Brain microvascular endothelial cell (primary cell): ENCODE data around the gene TCF7L2.

ENCODE experiments used
- DNase-seq: peaks from one replicate; pipeline ENCODE4 v3.0.0-alpha.2; 2020
- H3K27ac ChIP-seq: fragments of 250-450 bp; sonication (Bioruptor Pico); 2 replicates; pipeline ENCODE4 v1.5.1; 2020; ENCODE audit warnings: mild to moderate bottlenecking, moderate library complexity
- H3K27me3 ChIP-seq: fragments of 250-450 bp; sonication (Bioruptor Pico); replicated peaks from 2 replicates; pipeline ENCODE4 v1.5.1; 2020; ENCODE audit warnings: mild to moderate bottlenecking
- H3K36me3 ChIP-seq: fragments of 250-450 bp; sonication (Bioruptor Pico); replicated peaks from 2 replicates; pipeline ENCODE4 v1.5.1; 2020; ENCODE audit warnings: mild to moderate bottlenecking
- H3K4me3 ChIP-seq: 2 replicates; pipeline ENCODE4 v1.5.1; 2011; ENCODE audit warnings: low read depth, mild to moderate bottlenecking, control low read depth, low read length, moderate library complexity
- CTCF ChIP-seq: IDR thresholded peaks from 2 replicates; pipeline ENCODE4 v1.5.1; 2011; ENCODE audit warnings: low read depth, mild to moderate bottlenecking, moderate library complexity, low read length, control low read depth, inconsistent platforms; ENCODE audit errors: missing control alignments
- in situ Hi-C: cut with HindIII; loops from 2 replicates; pipeline ENCODE4 v1.10.0; 2017; ENCODE audit warnings: low sequenced_read_pairs, low pct_ligation_motif_present

Gene TCF7L2

GRCh38 chr10:113007821-113008220 lies 57.8 kb downstream of the TCF7L2 start:
- TF ChIP-seq CTCF: no peak
- no peak overlapping the region for H3K4me3 ChIP-seq
- H3K27me3 ChIP-seq: no peaks in the 10 kb centered on the region
- H3K36me3 ChIP-seq: no peaks in the 10 kb centered on the region
- in situ Hi-C loops: no loop called here
- no peak overlapping the region for H3K27ac ChIP-seq
- DNase-seq: no peak

- DNase-seq: no peak
- H3K36me3 ChIP-seq: no peaks in the 10 kb centered on the region
- H3K4me3 ChIP-seq: no peak overlapping the region
- in situ Hi-C loops: no loop called here
- no peaks in the 10 kb centered on the region for H3K27me3 ChIP-seq
- no peak for TF ChIP-seq CTCF
- H3K27ac ChIP-seq: no peak overlapping the region
Measured at GRCh38 chr10:113011592-113012374, 61.7 kb downstream of the TCF7L2 start.

- Histone ChIP-seq H3K36me3 (no peaks in the 10 kb centered on the region), H3K27me3 (no peaks in the 10 kb centered on the region), H3K4me3 (no peak overlapping the region), H3K27ac (no peak overlapping the region)
- in situ Hi-C loops: no loop called here
- TF ChIP-seq CTCF: no peak
- no peak for DNase-seq
Measured at GRCh38 chr10:113015201-113015600, 65.2 kb downstream of the TCF7L2 start.

GRCh38 chr10:113017376-113017775 lies 67.3 kb downstream of the TCF7L2 start:
- no peak for TF ChIP-seq CTCF
- Histone ChIP-seq H3K27ac (no peak overlapping the region), H3K27me3 (no peaks in the 10 kb centered on the region), H3K36me3 (no peaks in the 10 kb centered on the region), H3K4me3 (no peak overlapping the region)
- in situ Hi-C loops: no loop called here
- DNase-seq: no peak

GRCh38 chr10:113018034-113018433 lies 68.0 kb downstream of the TCF7L2 start:
- TF ChIP-seq CTCF: no peak
- Histone ChIP-seq H3K4me3 (no peak overlapping the region), H3K27me3 (no peaks in the 10 kb centered on the region), H3K27ac (no peak overlapping the region), H3K36me3 (no peaks in the 10 kb centered on the region)
- in situ Hi-C loops: no loop called here
- no peak for DNase-seq

GRCh38 chr10:113019096-113019495 lies 69.0 kb downstream of the TCF7L2 start:
- no peak for TF ChIP-seq CTCF

More at GRCh38 chr10:113019096-113019495, 69.0 kb downstream of the TCF7L2 start:
- Histone ChIP-seq H3K27ac (no peak overlapping the region), H3K4me3 (no peak overlapping the region), H3K36me3 (no peaks in the 10 kb centered on the region), H3K27me3 (no peaks in the 10 kb centered on the region)
- in situ Hi-C loops: no loop called here
- DNase-seq: no peak
